ENCODE measurements around the gene SRMS.

The SRMS gene

DNA sequence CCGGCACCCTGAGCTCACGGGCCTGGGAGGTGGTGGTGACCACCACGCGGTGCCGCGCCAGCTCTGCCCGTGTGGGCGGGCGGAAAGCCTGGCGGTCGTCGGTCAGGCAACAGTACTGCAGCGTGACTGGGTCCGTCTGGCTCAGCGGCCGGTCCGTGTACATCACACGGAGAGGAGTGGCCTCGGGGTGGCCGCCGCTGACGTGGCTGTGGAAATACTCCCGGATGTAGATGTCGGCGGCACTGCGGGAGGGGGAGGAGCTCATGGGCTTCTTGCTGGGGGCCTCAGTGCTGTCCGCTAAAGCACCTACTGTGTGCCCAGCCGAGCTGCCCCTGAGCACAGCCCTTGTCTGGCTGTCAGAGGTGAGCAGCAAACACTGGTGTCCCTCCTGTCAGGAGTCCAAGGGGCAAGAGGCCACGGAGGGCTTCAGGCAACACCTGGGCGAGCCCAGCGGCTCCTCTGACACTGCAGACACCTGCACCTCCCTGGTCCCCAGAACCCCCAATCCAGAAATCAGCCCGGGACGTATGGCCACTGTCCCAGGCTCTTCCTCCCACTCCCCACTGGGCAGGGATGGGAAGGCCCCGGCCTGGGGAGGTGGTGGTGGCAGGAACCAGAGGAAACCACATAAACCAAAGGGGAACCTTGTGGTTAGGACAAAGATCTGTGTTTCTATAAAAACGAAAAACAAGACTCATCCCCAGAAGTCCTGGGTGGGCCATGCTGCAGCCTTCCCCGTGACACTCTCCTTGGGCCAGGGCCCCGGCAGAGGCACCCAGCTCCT is 20.0 kb upstream of the SRMS start:
- H3K4me3 ChIP-seq (replicated peaks; ENCODE audit: low read depth, low read length), result no peak overlapping the region
- TF ChIP-seq, protein P1, sequence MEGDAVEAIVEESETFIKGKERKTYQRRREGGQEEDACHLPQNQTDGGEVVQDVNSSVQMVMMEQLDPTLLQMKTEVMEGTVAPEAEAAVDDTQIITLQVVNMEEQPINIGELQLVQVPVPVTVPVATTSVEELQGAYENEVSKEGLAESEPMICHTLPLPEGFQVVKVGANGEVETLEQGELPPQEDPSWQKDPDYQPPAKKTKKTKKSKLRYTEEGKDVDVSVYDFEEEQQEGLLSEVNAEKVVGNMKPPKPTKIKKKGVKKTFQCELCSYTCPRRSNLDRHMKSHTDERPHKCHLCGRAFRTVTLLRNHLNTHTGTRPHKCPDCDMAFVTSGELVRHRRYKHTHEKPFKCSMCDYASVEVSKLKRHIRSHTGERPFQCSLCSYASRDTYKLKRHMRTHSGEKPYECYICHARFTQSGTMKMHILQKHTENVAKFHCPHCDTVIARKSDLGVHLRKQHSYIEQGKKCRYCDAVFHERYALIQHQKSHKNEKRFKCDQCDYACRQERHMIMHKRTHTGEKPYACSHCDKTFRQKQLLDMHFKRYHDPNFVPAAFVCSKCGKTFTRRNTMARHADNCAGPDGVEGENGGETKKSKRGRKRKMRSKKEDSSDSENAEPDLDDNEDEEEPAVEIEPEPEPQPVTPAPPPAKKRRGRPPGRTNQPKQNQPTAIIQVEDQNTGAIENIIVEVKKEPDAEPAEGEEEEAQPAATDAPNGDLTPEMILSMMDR (IDR thresholded peaks at IDR 0.05; ENCODE audit: low read length, missing control alignments), result no peak
- DNase-seq (ENCODE audit: low read depth), result no peak

DNA sequence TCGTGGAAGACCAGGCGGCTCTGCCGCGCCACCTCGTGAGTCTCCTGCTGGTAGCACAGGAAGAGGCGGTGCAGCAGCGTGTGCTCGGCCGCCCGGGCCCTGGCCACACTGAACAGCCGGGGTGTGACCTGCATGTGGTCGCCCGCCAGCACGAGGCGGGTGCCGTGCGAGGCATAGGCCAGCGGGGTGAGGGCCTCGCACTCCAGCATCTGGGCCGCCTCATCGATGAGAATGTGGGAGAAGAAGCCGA is 19.5 kb upstream of the SRMS start:
- no peak overlapping the region for H3K4me3 ChIP-seq (replicated peaks; ENCODE audit: low read depth, low read length)
- TF ChIP-seq, protein P1 (IDR thresholded peaks at IDR 0.05; ENCODE audit: low read length, missing control alignments), result no peak
- no peak for DNase-seq (ENCODE audit: low read depth)

DNA sequence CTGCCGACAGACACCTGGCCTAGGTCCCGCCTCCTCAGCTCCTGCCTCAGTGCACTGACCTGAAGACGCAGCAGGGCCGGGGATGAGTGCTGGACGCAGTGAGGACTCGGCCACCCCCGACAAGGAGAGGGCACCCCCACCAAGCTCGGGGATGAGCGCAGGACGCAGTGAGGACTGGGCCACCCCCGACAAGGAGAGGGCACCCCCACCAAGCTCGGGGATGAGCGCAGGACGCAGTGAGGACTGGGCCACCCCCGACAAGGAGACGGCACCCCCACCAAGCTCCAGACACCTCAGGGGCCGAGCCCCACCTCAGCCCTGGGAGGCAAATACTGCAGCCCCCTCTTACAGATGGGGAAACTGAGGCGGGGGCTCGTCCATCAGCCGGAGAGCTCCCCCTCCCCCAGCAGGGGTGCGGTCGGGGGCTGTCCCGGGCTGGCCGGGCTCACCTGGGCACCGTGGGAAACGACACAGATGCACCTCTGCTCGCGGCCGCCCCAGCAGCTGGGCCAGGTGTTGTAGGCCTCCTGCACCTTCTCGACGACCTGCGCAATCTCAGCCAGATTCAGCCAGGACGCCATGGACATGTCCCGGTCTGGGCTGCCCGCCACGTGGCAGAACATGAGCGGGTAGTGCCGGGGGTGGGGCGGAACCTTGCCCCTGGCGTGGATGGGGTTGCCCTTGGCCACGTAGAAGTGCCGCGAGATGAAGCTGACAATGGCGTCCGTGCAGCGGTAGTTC is 19.0 kb upstream of the SRMS start:
- no peak for DNase-seq (ENCODE audit: low read depth)
- H3K4me3 ChIP-seq (replicated peaks; ENCODE audit: low read depth, low read length), result no peak overlapping the region
- TF ChIP-seq, protein P1 (IDR thresholded peaks at IDR 0.05; ENCODE audit: low read length, missing control alignments), result no peak

DNA sequence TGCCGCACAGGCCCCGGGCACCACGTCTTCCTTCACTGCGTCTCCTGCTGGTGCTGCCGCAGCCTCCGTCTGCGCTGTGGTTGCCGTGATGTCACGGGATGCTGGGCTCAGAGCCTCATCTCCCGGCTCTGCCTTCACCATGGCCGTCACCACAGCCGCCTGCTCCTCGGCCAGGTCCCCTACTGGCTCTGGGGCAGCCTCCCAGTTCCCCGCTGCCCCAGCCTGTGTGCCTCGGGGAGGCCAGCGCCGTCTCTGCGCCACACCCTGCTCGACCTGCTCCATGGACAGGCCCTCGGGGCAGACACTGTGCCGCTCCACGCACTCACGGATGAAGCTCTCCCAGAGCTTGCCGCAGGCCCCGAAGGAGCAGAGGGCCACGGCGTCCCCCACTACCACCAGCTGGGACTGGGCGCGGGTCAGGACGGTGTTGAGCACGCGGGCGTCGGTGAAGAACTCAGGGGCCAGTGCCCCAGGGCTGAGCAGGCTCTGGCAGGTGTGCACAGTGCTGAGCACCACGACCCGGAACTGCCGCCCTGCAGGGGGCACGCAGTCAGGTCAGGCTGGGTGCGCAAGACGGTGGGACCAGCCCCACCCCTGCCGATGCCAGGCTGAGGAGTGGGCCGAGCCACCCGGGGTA is 18.3 kb upstream of the SRMS start:
- no peak overlapping the region for H3K4me3 ChIP-seq (replicated peaks; ENCODE audit: low read depth, low read length)
- no peak for DNase-seq (ENCODE audit: low read depth)
- TF ChIP-seq, protein P1 (IDR thresholded peaks at IDR 0.05; ENCODE audit: low read length, missing control alignments), result no peak

DNA sequence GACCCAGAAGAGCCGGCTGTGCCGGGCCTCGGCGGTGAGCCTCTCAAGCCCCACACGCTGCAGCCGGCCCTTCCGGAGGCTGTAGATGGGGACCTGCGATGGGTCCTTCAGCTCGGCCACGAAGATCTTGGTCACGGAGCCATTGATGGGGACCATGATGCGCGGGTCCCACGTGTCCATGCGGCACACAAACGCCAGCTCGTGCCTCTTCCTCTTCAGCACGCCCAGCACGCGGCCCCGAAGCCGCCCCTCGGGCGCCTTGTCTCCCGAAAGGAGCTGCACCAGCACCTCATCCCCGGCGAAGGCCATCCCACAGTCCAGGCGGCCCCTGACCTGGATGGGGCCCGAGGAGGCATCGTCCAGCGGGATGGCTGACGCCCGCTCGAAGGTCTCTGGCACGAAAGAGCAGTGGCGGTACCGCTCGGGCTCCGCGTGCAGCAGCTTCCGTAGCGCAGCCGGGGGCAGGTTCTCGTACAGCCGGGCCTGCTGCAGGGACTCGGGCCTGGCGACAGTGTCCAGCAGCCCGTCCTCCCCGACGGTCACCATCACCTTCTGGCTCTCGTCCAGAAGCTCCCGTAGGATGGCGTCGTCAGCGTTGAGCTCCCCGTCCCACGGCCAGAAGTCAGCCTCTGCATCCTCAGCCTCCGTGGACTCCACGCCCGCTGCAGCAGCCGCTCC is 17.6 kb upstream of the SRMS start:
- no peak overlapping the region for H3K4me3 ChIP-seq (replicated peaks; ENCODE audit: low read depth, low read length)
- TF ChIP-seq, protein P1 (IDR thresholded peaks at IDR 0.05; ENCODE audit: low read length, missing control alignments), result no peak
- no peak for DNase-seq (ENCODE audit: low read depth)

DNA sequence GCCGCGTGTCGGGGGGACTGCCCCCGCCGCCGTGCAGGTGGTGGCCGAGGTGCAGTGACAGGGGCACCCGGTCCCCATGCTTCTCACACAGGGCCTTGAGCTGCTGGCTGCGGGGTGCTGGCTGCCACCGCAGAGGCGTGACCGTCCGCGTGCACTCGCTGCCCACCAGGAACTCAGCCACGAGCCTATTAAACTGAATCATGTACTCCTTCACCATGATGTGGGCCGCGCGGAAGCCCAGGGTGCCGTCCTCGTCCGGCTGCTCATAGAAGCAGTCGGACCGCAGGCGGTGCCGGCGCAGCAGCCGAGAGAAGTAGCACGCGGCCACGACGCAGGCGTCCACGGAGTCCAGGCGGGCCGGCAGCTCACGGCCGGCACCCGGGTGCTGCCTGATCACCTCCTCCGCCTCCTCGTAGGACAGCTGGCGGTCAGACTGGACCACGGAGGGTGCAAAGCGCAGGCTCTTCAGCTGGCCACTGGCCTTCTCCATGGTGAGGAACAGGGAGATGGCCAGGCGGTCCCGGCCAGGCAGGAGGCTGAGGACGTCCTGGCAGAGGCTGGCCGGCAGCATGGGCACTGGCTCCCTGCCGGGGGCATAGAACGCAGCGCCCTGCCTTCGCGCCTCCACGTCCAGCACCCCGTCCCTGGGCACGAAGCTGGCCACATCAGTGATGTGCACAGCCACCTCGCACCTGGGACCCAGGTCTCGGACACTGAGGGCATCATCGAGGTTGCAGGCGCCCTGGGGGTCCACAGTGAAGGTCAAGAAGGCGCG is 16.7 kb upstream of the SRMS start:
- H3K4me3 ChIP-seq (replicated peaks; ENCODE audit: low read depth, low read length), result no peak overlapping the region
- TF ChIP-seq, protein P1 (IDR thresholded peaks at IDR 0.05; ENCODE audit: low read length, missing control alignments), result no peak
- DNase-seq (ENCODE audit: low read depth), result no peak

All from fibroblast of pulmonary artery (primary cell).